NCI-H2196 treated with DMSO at 0.1 percent for 48 hours (cell line): ENCODE results near the gene ACOT8.
"Not testable (repeated sequence)": the region's sequence is repeated elsewhere in the genome, so short reads cannot be mapped to it uniquely, and the experiment has no call there.

Source experiments
- DNase-seq: peaks from one replicate; lab custom pipeline; 2025; ENCODE audit not compliant: unreplicated experiment; lab: John Stamatoyannopoulos, UW

The ACOT8 gene

DNA sequence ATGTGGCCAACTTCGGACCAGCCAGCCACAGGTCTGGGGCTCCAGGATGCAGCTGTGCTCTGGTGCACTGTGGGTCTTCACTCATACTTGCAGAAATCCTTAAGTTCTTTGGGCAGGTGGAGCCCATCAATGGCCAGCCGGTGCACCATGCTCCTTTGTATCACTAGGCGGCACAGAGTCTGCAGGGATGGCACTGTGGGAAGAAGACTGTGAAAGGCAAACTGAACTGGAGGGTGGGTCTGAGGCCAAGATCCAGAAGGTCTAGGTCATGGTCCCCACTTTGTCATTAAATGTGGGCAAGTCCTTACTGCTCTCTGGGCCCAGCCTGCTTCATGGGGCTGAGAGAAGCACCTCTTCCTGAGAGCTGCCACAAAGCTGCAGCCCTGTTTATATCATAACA is 31.5 kb upstream of the ACOT8 start:
- no peak for DNase-seq

DNA sequence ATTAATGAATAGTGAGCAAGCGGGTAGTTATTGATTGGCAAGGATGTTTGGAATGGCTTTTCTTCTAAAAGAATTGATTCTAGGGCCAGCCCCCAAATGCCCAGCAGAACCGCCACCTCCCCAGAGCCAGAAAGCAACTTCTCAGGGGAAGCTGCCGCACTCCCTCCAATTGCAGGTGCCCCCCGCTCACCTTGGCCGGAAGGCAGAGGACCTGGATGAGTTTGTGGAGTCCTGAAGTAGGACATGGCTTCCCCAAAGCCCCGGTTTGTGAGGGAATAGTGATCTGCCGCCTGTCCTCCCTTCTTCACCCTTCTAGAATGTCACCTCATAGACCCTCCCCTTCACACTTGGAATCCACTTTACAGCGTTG is 30.1 kb upstream of the ACOT8 start, which contains the start of gene SPATA25:
TSS of gene SPATA25 (minus strand) at position 277 of the 370 bp plus-strand sequence. CDS start at position 245, 32 bp downstream.
- no peak for DNase-seq

DNA sequence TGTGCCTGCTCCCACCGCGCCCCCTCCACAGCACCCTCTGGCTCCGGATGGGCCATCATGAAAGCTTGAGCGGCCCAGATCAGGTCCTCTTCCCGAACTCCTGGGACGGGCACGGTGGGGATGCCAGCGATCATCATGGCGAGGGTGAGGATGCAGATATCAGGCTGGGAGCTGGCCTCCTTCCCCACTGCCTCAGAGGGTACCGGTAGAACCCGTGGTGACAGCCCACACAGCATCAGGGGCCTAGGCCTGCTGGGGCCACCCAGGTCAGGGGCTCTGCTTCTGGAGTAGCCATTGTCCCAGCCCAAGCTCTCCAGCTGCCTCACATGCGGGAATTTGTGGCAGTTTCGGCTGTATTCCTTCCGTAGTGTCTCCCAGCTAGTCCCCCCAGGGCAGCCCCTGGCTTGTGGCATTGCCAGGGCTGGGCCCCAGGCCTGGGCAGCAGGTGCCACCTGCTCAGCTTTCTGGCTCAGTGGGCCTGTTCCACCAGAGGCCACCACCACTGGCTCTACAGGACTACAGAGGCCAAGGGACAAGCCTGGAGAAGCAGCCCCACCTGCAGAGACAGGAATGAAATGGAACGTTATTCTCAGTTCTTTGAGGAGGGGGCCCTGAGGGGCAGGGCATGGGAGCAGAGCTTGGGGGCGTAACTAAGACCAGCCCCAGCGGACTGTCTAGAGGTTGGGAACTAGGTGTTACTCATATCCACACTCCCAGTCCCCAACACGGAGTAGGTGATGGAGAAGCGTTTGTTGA is 29.6 kb upstream of the ACOT8 start:
- no peak for DNase-seq

DNA sequence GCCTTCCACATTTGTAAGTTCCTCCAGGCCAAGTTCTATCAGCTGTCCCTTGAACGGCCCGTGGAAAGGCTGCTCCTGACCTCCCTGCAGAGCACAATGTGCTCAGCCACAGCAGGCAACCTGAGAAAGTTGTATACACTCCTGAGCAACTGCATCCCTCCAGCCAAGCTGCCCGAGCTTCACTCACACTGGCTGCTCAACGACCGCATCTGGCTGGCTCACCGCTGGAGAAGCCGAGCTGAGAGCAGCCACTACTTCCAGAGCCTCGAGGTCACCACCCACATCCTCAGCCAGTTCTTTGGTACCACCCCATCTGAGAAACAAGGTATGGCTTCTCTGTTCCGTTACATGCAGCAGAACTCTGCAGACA is 25.9 kb upstream of the ACOT8 start:
- DNase-seq, result no peak

DNA sequence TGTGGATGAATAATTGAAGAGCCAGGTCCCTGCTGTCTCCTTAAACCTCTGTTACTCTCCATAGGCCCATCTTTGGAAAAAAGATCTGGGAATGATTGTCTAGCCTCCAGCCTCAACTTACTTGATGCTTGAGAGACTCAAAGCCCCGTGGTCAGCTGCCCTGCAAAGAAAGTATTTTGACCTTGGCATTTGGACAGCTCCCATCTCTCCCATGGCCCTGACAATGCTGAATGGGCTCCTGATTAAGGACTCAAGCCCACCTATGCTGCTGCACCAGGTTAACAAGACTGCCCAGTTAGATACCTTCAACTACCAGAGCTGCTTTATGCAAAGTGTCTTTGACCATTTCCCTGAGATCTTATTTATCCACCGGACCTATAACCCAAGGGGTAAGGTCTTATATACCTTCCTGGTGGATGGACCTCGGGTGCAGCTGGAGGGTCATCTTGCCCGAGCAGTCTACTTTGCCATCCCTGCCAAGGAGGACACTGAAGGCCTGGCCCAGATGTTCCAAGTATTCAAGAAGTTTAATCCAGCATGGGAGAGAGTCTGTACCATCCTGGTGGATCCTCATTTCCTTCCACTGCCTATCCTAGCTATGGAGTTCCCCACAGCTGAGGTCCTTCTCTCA is 25.4 kb upstream of the ACOT8 start:
- DNase-seq, result no peak

DNA sequence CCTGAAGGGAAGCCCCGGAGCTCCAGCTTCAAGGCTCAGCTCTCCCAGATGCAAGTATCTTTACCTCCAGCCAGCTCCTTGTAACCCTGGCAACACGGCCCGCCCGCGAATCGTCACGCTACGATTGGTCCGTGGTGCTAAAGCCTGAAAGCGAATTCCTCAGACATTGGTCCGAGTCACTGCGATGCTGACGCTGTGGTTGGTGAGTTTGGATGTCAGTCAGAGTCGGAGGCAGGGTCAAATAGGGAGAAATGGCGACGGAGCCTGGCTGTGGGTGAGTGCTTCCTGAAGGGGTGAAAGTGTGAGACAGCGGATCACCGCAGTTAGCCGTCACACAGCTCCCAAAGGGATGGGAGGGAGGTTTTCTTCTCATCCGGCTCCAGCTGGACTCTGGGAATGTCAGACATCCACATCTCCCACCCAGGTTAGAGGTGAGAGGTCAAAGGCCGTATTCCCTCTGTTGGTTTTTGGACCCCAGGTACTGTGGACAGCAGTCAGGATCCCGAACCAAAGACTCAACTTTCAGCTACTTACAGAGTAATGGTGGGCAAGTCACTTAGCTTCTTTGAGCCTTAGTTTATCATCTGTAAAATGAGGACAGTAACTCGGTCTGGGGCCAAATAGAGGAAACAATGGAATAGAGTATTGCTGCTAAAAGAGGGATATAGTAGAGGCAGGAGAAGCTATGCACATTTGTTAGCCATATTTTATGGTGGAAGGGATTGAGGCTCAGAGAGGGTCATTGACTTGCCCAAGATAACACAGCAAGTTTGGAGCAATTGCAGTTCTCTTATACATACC is 24.0 kb upstream of the ACOT8 start, which contains the start of gene ZSWIM1:
TSS of gene ZSWIM1 (plus strand) at position 240 of the 801 bp plus-strand sequence. CDS start 1,366 bp downstream, outside the sequence.
- peak; percentile 95 for DNase-seq

DNA sequence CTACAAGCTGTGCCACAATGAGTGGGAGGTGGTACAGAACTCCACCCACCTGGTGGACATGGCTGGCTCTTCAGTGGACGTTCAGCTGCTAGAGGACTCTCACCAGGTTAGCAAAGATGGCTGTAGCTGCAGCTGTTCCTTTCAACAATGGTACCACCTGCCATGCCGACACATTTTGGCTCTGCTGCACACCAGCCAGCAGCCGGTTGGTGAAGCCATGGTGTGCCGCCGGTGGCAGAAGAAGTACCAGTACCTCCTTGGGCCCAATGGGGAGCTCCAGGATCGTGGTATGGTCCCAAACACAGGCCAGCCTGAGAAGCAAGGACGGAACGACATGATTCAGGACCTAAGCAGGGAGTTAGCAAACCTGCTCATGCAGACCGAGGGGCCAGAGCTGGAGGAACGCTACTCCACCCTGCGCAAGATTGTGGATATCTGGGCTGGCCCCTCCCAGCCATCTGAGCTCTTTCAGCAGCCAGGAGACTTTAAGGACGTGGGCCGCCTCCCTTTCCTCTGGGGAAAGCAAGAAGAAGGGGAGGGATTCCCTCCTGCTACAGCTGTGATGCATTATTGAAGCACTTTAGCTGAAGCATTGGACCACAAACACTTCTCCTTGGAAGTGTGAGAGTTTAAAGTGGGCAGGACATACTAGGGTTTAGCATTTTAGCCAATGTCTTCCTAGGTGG is 21.0 kb upstream of the ACOT8 start:
- DNase-seq, result no peak

DNA sequence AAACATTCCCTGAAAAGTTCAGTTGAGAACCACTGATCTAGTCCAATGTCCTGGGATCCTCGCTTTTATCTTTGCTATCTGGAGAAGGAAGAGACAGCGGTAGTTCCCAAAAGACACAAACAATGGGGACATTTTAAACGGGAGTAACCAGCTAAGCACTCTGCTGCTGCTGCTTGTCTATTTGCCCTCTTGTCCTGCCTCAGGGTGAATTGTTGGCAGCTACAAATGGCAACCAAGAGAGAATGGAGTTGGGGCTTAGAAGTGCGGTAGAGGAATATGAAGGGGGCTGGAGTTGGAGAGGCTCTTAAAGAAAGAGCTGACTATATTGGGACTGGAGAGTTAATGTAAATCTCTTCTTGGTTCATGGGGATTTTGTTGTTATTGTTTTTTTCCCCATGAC is 17.4 kb upstream of the ACOT8 start:
- DNase-seq, result no peak

DNA sequence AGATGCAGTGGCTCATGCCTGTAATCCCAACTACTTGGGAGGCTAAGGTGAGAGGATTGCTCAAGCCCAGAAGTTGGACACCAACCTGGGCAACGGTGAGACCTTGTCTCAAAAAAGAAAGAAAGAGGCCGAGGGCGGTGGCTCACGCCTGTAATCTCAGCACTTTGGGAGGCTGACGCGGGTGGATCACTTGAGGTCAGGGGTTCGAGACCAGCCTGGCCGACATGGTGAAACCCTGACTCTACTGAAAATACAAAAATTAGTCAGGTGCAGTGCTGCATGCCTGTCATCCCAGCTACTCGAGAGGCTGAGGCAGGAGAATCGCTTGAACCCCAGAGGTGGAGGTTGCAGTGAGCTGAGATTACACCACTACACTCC is 16.9 kb upstream of the ACOT8 start:
- DNase-seq, result not testable (repeated sequence)

DNA sequence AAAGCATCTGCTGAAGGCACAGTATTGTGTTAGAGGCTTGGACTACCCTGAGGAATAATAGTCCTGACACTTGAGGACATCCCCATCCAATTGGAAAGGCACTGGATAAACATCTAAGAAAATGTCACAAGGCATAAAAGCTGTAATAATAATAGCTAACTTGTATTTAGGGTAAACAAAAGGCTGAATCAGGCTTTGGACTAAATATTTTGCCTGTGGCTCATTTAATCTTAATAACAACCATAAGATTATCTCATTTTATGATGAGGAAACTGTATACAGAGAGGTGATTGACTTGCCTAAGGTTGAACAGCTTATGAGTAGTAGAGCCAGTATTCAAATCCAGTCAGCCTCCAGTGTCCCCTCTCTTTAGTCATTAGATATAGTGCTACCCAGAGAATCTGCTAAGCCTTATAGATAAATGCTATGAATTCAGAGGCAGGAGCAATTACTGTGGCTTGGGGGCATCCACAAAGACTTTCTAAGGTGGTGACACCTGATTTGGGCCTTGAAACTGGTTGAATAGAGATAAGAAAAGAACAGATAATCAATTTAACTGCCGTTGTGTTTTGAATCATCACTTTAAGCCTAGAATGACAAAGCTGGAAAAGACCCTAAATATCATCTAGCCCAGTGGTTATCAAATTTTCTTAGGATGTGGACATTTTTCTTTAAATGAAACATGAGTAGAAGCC is 16.4 kb upstream of the ACOT8 start:
- DNase-seq, result no peak

DNA sequence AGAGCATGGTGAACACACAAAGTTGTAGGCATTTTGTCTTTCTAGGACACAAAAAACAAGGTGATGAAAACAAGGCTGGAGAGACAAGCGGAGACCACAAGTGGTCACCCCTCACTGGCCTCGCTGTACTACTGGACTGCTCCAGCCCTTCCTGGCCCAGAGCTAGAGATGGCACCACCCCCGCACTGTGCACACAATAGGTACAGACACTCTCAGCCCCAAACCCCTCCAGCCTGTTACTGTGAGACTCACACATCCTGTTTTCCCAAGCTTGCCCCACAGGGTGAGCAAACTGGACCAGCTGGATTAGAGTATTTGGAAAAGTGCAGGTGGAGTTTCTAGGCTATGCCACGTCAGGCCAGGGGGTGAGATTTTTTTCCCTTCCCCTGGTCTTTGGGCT is 15.4 kb upstream of the ACOT8 start:
- DNase-seq, result no peak

DNA sequence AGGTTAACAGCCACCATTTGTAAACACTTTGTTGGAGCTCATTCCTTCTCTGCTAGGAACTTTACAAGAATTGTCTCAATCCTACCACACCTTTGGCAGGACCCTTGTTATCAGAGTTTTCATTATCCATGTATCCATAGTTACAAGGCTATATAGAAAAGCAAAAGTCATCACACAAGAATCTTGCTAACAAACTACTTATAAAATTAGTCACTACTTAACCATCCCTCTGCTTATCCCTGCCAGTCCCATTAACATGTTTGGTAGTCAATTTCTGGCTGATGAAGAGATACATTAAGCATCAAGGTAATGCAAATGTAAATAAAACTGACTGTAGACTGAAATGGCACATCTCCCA is 10.6 kb upstream of the ACOT8 start:
- no peak for DNase-seq

DNA sequence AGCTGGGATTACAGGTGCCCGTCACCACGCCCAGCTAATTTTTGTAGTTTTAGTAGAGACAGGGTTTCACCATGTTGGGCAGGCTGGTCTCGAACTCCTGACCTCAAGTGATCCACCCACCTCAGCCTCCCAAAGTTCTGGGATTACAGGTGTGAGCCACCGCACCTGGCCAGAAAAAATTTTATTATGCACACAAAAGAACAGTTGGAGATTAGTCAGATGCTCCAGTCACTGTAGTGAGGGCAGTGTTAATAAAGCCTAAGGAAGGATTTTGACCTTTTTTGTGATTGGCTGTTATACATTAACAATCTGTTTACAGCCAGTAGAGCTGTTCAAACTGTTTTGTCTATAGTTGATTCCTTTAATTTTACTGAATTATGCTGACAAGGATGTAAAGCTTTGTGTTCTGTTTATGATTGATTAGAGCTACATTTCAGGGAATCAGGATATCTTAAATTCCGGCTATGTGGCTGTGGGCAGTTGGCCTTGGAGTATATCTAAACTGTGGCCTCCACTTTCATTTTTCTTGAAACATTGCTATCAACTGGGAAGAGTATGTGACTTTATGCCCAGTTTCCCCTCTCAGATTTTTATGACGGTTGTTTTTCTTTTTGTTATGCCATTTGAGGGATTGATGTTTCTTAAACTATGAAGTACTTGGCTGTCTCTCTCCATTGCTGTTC is 10.1 kb upstream of the ACOT8 start:
- DNase-seq, result no peak

DNA sequence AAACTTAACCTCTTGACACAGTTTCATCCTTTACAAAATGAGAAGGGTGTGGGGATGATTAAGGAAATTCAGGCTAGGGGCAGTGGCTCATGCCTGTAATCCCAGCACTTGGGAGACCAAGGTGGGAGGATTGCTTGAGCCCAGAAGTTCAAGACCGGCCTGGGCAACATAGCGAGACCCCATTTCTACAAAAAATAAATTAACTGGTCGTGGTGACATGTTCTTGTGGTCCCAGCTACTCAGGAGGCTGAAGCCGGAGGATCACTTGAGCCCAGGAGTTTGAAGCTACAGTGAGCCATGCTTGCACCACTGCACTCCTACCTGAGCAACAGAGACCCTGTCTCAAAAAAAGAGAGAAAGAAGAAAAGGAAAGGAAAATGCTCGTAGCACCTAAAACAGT is 9.3 kb upstream of the ACOT8 start:
- DNase-seq, result no peak

DNA sequence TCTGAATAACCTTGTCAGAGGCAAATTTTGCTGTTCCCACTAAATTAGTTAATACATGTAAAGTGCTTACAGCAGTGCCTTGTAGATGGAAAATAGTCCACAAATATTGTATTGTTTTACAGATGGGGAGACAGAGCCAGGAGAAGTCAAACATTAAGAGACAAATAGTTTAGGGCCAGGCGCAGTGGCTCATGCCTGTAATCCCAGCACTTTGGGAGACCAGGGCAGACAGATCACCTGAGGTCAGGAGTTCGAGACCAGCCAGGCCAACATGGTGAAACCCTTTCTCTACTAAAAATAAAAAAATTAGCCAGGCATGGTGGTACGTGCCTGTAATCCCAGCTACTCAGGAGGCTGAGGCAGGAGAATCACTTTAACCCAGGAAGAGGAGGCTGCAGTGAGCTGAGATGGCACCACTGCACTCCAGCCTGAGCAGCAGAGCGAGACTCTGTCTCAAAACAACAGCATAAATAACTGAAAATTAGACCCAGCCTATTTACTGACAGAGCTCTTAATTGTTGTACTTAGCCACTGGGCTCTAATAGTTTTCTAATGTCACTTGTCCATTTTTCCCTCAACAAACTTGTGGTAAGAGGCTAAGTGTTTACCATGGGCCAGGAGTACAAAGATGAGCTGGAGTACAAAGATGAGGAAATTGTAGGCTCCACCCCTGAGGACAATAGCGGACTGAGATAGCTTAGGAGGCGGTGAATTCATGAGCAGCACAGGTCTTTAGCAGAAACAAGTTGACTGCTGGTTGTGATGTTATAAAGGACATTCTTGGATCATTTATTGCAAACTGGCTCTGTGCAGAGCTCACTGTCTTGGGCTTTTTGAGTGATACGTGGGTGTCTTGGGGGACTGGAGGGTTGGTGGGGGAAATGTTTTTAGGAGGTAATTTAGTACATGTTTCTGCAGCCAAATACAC is 6.6 kb upstream of the ACOT8 start:
- no peak for DNase-seq

DNA sequence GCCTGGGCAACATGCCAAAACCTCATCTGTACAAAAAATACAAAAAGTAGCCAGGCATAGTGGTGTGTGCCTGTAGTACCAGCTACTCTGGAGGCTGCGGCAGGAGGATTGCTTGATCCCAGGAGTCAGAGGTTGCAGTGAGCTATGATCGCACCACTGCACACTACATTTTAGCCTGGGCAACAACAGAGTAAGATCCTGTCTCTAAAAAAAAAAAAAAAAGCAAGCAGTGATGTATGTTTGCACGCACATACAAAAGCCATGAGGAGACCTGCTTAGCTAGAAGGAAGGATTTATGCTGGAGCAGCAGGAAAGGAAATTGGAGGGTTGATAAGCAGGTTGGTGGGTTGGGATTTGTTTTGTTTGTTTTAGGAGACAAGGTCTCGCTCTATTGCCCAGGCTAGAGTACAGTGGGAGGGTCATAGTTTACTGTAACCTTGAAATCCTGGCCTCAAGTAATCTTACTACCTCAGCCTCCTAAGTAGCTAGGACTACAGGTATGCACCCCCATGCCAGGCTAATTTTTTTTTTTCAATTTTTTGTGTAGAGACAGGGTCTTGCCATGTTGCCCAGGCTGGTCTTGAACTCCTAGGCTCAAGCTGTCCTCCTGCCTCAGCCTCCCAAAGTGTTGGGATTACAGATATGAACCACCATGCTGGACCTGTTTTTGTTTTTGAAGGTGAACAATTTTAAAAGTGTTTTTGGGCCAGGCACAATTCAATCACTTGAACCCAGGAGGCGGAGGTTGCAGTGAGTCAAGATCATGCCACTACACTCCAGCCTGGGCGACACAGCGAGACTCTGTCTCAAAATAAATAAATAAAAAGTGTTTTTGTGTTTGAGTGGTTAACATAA is 4.3 kb upstream of the ACOT8 start:
- DNase-seq, result no peak

DNA sequence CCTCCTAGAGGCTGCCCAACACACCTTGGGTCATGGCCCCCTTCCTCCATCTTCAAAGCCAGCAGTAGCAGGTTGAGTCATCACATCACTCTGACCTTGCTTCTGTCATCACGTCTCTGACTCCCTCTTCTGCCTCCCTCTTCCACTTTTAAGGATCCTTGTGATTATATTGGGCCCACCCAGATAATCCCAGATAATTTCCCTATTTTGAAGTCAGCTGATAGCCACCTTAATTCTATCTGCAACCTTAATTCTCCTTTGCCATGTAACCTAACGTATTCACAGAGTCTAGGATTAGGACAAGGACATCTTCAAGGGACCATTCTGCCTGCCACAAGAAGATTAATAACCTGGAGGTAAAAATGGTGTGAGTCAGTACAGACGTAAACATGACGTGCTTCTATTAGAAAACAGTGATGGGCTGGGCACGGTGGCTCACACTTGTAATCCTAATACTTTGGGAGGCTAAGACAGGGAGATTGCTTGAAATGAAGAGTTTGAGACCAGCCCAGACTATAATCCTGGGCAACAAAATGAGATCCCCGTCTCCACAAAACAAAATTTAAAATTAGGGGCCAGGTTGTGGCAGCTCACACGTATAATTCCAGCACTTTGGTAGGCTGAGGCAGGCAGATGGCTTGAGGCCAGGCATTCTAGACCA is 3.5 kb upstream of the ACOT8 start:
- DNase-seq, result no peak

DNA sequence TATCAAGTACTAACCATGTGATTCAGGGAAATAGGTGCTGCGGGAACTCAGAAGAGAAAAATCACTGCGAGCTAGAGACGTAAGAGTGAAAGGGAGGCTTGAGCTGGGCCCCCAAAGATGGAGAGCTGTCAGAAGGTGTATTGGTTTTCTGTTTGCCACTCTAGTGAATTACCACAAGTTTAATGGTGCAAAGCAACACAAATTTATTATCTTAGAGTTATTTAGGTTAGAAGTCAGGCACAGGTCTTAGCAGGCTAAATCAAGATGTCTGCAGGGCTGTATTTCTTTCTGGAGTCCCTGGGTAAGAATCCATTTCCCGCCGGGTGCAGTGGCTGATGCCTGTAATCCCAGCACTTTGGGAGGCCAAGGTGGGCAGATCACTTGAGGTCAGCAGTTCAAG is 2.7 kb upstream of the ACOT8 start:
- DNase-seq, result no peak
